ENCODE measurements around the gene CDH24. TPM values are rescaled to one million over a fixed set of nuclear protein-coding genes. Genes with fewer than 3 reads are reported as not detected.

Gene CDH24
- total RNA-seq, 1 experiment from 2014 or later: 14.8 TPM

GRCh38 chr14:23066855-23067744 lies 9.8 kb upstream of the CDH24 start:
- no TSS peak for BruUV-seq (replicated peaks)
- no peak overlapping the region for H3K27ac ChIP-seq (ENCODE audit: low read length)
- H2AFZ ChIP-seq (ENCODE audit: low read length): no peak overlapping the region
- H3K4me2 ChIP-seq (ENCODE audit: low read length): no peak overlapping the region
- ATAC-seq (no peak), DNase-seq (no peak)
- no peaks in the 10 kb centered on the region for H3K27me3 ChIP-seq (ENCODE audit: low read length)
- H3K79me2 ChIP-seq (ENCODE audit: low read length): peaks cover 61% of the 10 kb centered on the region
- H3K9me3 ChIP-seq (ENCODE audit: low read length): no peaks in the 10 kb centered on the region
- H3K4me1 ChIP-seq (ENCODE audit: insufficient read depth, low read length): peaks cover 52% of the 10 kb centered on the region
- peaks cover 10% of the 10 kb centered on the region for H3F3A ChIP-seq (ENCODE audit: low read length, unreplicated experiment)
- no peaks in the 10 kb centered on the region for H3K9me2 ChIP-seq (replicated peaks; ENCODE audit: low read length)
- CTCF ChIA-PET: no interaction called here
- intact Hi-C loops (cut with micrococcal nuclease): no loop called here
- POLR2A ChIA-PET (ENCODE audit: unreplicated experiment): interaction anchor here (0.7 kb wide), 1 partner anchor 22 kb away, joined by 7 read pairs; no protein-coding TSS in a partner anchor
- peaks cover 32% of the 10 kb centered on the region for H4K20me1 ChIP-seq (ENCODE audit: low read length)
- H3K4me3 ChIP-seq (ENCODE audit: low read length): no peak overlapping the region
- no peak for TF ChIP-seq CTCF (conservative IDR thresholded peaks at IDR 0.05; ENCODE audit: low read depth, low read length)
- TF ChIP-seq EZH2 (IDR thresholded peaks at IDR 0.05; ENCODE audit: low read length, unreplicated experiment): no peak
- no peak for TF ChIP-seq EZH2phosphoT487 (IDR thresholded peaks at IDR 0.05; ENCODE audit: borderline replicate concordance, low read length)
- peaks cover 64% of the 10 kb centered on the region for H3K36me3 ChIP-seq (ENCODE audit: low read depth, low read length)
- no peak overlapping the region for H3K9ac ChIP-seq (ENCODE audit: low read length)

GRCh38 chr14:23066368-23066767 lies 9.0 kb upstream of the CDH24 start:
- no peak overlapping the region for H3K4me2 ChIP-seq (ENCODE audit: low read length)
- DNase-seq (no peak), ATAC-seq (no peak)
- no peaks in the 10 kb centered on the region for H3K9me2 ChIP-seq (replicated peaks; ENCODE audit: low read length)
- H4K20me1 ChIP-seq (ENCODE audit: low read length): peaks cover 32% of the 10 kb centered on the region
- H3F3A ChIP-seq (ENCODE audit: low read length, unreplicated experiment): peaks cover 7% of the 10 kb centered on the region
- ChIA-PET CTCF (no interaction called here), POLR2A (ENCODE audit: unreplicated experiment) (interaction anchor here (0.7 kb wide), 1 partner anchor 22 kb away, joined by 7 read pairs; no protein-coding TSS in a partner anchor)
- peaks cover 65% of the 10 kb centered on the region for H3K36me3 ChIP-seq (ENCODE audit: low read depth, low read length)
- H3K27me3 ChIP-seq (ENCODE audit: low read length): no peaks in the 10 kb centered on the region
- intact Hi-C loops (cut with micrococcal nuclease): no loop called here
- H3K27ac ChIP-seq (ENCODE audit: low read length): no peak overlapping the region
- peaks cover 58% of the 10 kb centered on the region for H3K79me2 ChIP-seq (ENCODE audit: low read length)
- TF ChIP-seq EZH2 (IDR thresholded peaks at IDR 0.05; ENCODE audit: low read length, unreplicated experiment) (no peak), EZH2phosphoT487 (IDR thresholded peaks at IDR 0.05; ENCODE audit: borderline replicate concordance, low read length) (no peak), CTCF (conservative IDR thresholded peaks at IDR 0.05; ENCODE audit: low read depth, low read length) (no peak)
- H3K9me3 ChIP-seq (ENCODE audit: low read length): no peaks in the 10 kb centered on the region
- H3K4me1 ChIP-seq (ENCODE audit: insufficient read depth, low read length): peaks cover 49% of the 10 kb centered on the region
- no peak overlapping the region for H3K9ac ChIP-seq (ENCODE audit: low read length)
- no peak overlapping the region for H3K4me3 ChIP-seq (ENCODE audit: low read length)
- no TSS peak for BruUV-seq (replicated peaks)
- no peak overlapping the region for H2AFZ ChIP-seq (ENCODE audit: low read length)

GRCh38 chr14:23063601-23064000 lies 6.3 kb upstream of the CDH24 start:
- H3K9me3 ChIP-seq (ENCODE audit: low read length): no peaks in the 10 kb centered on the region
- H3K4me2 ChIP-seq (ENCODE audit: low read length): no peak overlapping the region
- POLR2A ChIA-PET (ENCODE audit: unreplicated experiment): no interaction called here
- TF ChIP-seq CTCF (conservative IDR thresholded peaks at IDR 0.05; ENCODE audit: low read depth, low read length) (no peak), EZH2 (IDR thresholded peaks at IDR 0.05; ENCODE audit: low read length, unreplicated experiment) (no peak), EZH2phosphoT487 (IDR thresholded peaks at IDR 0.05; ENCODE audit: borderline replicate concordance, low read length) (no peak)
- peaks cover 26% of the 10 kb centered on the region for H4K20me1 ChIP-seq (ENCODE audit: low read length)
- CTCF ChIA-PET: interaction anchor here (1.7 to 2.0 kb wide), 2 partner anchors 8 to 77 kb away, joined by 4 to 7 read pairs; no protein-coding TSS in a partner anchor
- H3K27me3 ChIP-seq (ENCODE audit: low read length): no peaks in the 10 kb centered on the region
- BruUV-seq (replicated peaks): no TSS peak
- intact Hi-C loops (cut with micrococcal nuclease): loop anchor here (5.0 kb wide), 1 partner anchor 506 kb away; no protein-coding TSS in a partner anchor
- DNase-seq: no peak
- no peaks in the 10 kb centered on the region for H3K9me2 ChIP-seq (replicated peaks; ENCODE audit: low read length)
- no peak for ATAC-seq
- H3K9ac ChIP-seq (ENCODE audit: low read length): no peak overlapping the region
- H3K27ac ChIP-seq (ENCODE audit: low read length): no peak overlapping the region
- peaks cover 73% of the 10 kb centered on the region for H3K36me3 ChIP-seq (ENCODE audit: low read depth, low read length)
- H3K79me2 ChIP-seq (ENCODE audit: low read length): peaks cover 34% of the 10 kb centered on the region
- peaks cover 14% of the 10 kb centered on the region for H3F3A ChIP-seq (ENCODE audit: low read length, unreplicated experiment)
- no peak overlapping the region for H3K4me3 ChIP-seq (ENCODE audit: low read length)
- peaks cover 32% of the 10 kb centered on the region for H3K4me1 ChIP-seq (ENCODE audit: insufficient read depth, low read length)
- H2AFZ ChIP-seq (ENCODE audit: low read length): no peak overlapping the region

Measured in PC-3 (cell line).